PC-3 (cell line): ENCODE data around the gene IL34. TPM values are rescaled to one million over a fixed set of nuclear protein-coding genes. Genes with fewer than 3 reads are reported as not detected.

Source experiments
- ATAC-seq: fragments of 200-7000 bp; cut with Tn5 transposase; 2 replicates; pipeline ENCODE4 v1.9.1; 2020; ENCODE audit warnings: mild to moderate bottlenecking, moderate library complexity
- BruUV-seq: library from RNA; stranded (reverse); fragments of 400-500 nt; replicated peaks from 2 replicates; lab custom pipeline; 2021; lab: Mats Ljungman, UMichigan
- CTCF ChIA-PET: fragments of 300-600 bp; sonication (Branson Sonifier 250); formaldehyde crosslinking; loops from one replicate; lab custom pipeline; 2022; ENCODE audit warnings: antibody characterized with exemption; lab: Charles Lee
- POLR2A ChIA-PET: fragments of 300-600 bp; sonication (Branson Sonifier 250); formaldehyde crosslinking; loops from one replicate; lab custom pipeline; 2022; ENCODE audit warnings: antibody characterized with exemption; ENCODE audit not compliant: unreplicated experiment; lab: Charles Lee
- DNase-seq: peaks from one replicate; pipeline ENCODE4 v3.0.0-alpha.2; 2015
- H2AFZ ChIP-seq: fragments of 300-600 bp; sonication (generic); 2 replicates; pipeline ENCODE4 v1.6.0; 2016; ENCODE audit warnings: antibody characterized with exemption, low read length
- H3F3A ChIP-seq: fragments of 300-600 bp; sonication (generic); one replicate; pipeline ENCODE4 v1.6.0; 2017; ENCODE audit warnings: antibody characterized with exemption, low read length, control low read depth, mild to moderate bottlenecking; ENCODE audit not compliant: unreplicated experiment
- H3K27ac ChIP-seq: fragments of 300-600 bp; sonication (generic); 2 replicates; pipeline ENCODE4 v1.5.1; 2016; ENCODE audit warnings: mild to moderate bottlenecking, low read length
- H3K27me3 ChIP-seq: fragments of 300-600 bp; sonication (generic); 2 replicates; pipeline ENCODE4 v1.6.1; 2016; ENCODE audit warnings: low read length, mixed read lengths
- H3K36me3 ChIP-seq: fragments of 300-600 bp; sonication (generic); 2 replicates; pipeline ENCODE4 v1.6.1; 2016; ENCODE audit warnings: low read depth, mixed run types, low read length, mixed read lengths
- H3K4me1 ChIP-seq: fragments of 300-600 bp; sonication (generic); 2 replicates; pipeline ENCODE4 v1.5.1; 2016; ENCODE audit warnings: low read length; ENCODE audit not compliant: insufficient read depth
- H3K4me2 ChIP-seq: fragments of 300-600 bp; sonication (generic); 2 replicates; pipeline ENCODE4 v1.6.0; 2016; ENCODE audit warnings: low read length
- H3K4me3 ChIP-seq: fragments of 300-600 bp; sonication (generic); 2 replicates; pipeline ENCODE4 v1.5.1; 2016; ENCODE audit warnings: mild to moderate bottlenecking, low read length, mixed read lengths
- H3K79me2 ChIP-seq: fragments of 300-600 bp; sonication (generic); 2 replicates; pipeline ENCODE4 v1.6.1; 2017; ENCODE audit warnings: low read length, mixed read lengths
- H3K9ac ChIP-seq: fragments of 300-600 bp; sonication (generic); 2 replicates; pipeline ENCODE4 v1.6.0; 2016; ENCODE audit warnings: mild to moderate bottlenecking, low read length
- H3K9me2 ChIP-seq: fragments of 300-600 bp; sonication (generic); replicated peaks from 2 replicates; pipeline ENCODE4 v1.6.1; 2016; ENCODE audit warnings: mixed run types, low read length, mixed read lengths
- H3K9me3 ChIP-seq: fragments of 300-600 bp; sonication (generic); 2 replicates; pipeline ENCODE4 v1.6.1; 2016; ENCODE audit warnings: low read length, mixed read lengths
- H4K20me1 ChIP-seq: fragments of 300-600 bp; sonication (generic); 2 replicates; pipeline ENCODE4 v1.6.1; 2016; ENCODE audit warnings: low read length, mixed read lengths
- CTCF ChIP-seq: fragments of 300-600 bp; sonication (generic); conservative IDR thresholded peaks from 2 replicates; pipeline ENCODE4 v1.5.1; 2017; ENCODE audit warnings: antibody characterized with exemption, low read depth, mild to moderate bottlenecking, low read length
- EZH2 ChIP-seq: fragments of 300-600 bp; sonication (generic); IDR thresholded peaks from one replicate; pipeline ENCODE4 v1.6.1; 2017; ENCODE audit warnings: antibody characterized with exemption, mild to moderate bottlenecking, low read length; ENCODE audit not compliant: unreplicated experiment
- EZH2phosphoT487 ChIP-seq: fragments of 300-600 bp; sonication (generic); IDR thresholded peaks from 2 replicates; pipeline ENCODE4 v1.6.1; 2018; ENCODE audit warnings: mild to moderate bottlenecking, antibody characterized with exemption, low read length, borderline replicate concordance
- intact Hi-C: fragments of 100-400 bp; cut with micrococcal nuclease; formaldehyde crosslinking; loops from 2 replicates; pipeline ENCODE4 v1.9.0; 2023
- total RNA-seq: library from RNA; depleted of rRNA; stranded (reverse); fragments of >200 nt; gene quantifications from 2 replicates; pipeline ENCODE4 v1.2.3, GENCODE V29; 2014

Gene IL34
- total RNA-seq, 1 experiment from 2014 or later: not detected

- Histone ChIP-seq H3K4me3 (no peak overlapping the region), H3K79me2 (no peaks in the 10 kb centered on the region), H3K4me2 (no peak overlapping the region), H3K9ac (no peak overlapping the region), H3K9me2 (no peaks in the 10 kb centered on the region), H3K27me3 (no peaks in the 10 kb centered on the region), H4K20me1 (no peaks in the 10 kb centered on the region), H3K4me1 (no peaks in the 10 kb centered on the region), H3F3A (no peaks in the 10 kb centered on the region), H2AFZ (no peak overlapping the region), H3K36me3 (0 out of 2 replicates have a peak, but pooled peaks cover 2% of the 10 kb centered on the region), H3K9me3 (no peaks in the 10 kb centered on the region), H3K27ac (no peak overlapping the region)
- TF ChIP-seq CTCF (no peak), EZH2 (no peak), EZH2phosphoT487 (no peak)
- ChIA-PET CTCF (no interaction called here), POLR2A (no interaction called here)
- DNase-seq: no peak
- intact Hi-C loops: no loop called here
- ATAC-seq: no peak
- BruUV-seq: no TSS peak
These were observed 15.2 kb downstream of the IL34 start for GRCh38 chr16:70661534-70661917.

GRCh38 chr16:70661918-70662641 is 15.7 kb downstream of the IL34 start:
- Histone ChIP-seq H3K9ac (no peak overlapping the region), H3K36me3 (0 out of 2 replicates have a peak, but pooled peaks cover 3% of the 10 kb centered on the region), H3K9me2 (no peaks in the 10 kb centered on the region), H4K20me1 (no peaks in the 10 kb centered on the region), H2AFZ (no peak overlapping the region), H3K4me1 (no peaks in the 10 kb centered on the region), H3K4me2 (no peak overlapping the region), H3K79me2 (no peaks in the 10 kb centered on the region), H3K4me3 (no peak overlapping the region), H3F3A (no peaks in the 10 kb centered on the region), H3K27me3 (no peaks in the 10 kb centered on the region), H3K27ac (no peak overlapping the region), H3K9me3 (no peaks in the 10 kb centered on the region)
- TF ChIP-seq CTCF (no peak), EZH2 (no peak), EZH2phosphoT487 (no peak)
- ATAC-seq: peak; percentile 37; the same call in 1 of the 2 replicates
- DNase-seq: no peak
- BruUV-seq: TSS peak; percentile 57
- ChIA-PET POLR2A (interaction anchor here (0.6 kb wide), 1 partner anchor 373 kb away, joined by 3 read pairs; the partner anchor contains the start of gene AARS1), CTCF (no interaction called here)
- intact Hi-C loops: no loop called here

- ChIA-PET CTCF (no interaction called here), POLR2A (no interaction called here)
- ATAC-seq (no peak), DNase-seq (no peak)
- 0 out of 2 replicates have a peak, but pooled peaks cover 3% of the 10 kb centered on the region for H3K36me3 ChIP-seq
- H3K9me2 ChIP-seq: no peaks in the 10 kb centered on the region
- BruUV-seq: no TSS peak
- no peak overlapping the region for H2AFZ ChIP-seq
- H3K9ac ChIP-seq: no peak overlapping the region
- H3K79me2 ChIP-seq: no peaks in the 10 kb centered on the region
- no peaks in the 10 kb centered on the region for H3K9me3 ChIP-seq
- H4K20me1 ChIP-seq: no peaks in the 10 kb centered on the region
- H3K27ac ChIP-seq: no peak overlapping the region
- H3F3A ChIP-seq: no peaks in the 10 kb centered on the region
- H3K4me1 ChIP-seq: no peaks in the 10 kb centered on the region
- no peak overlapping the region for H3K4me3 ChIP-seq
- no peak for TF ChIP-seq EZH2
- TF ChIP-seq CTCF: no peak
- TF ChIP-seq EZH2phosphoT487: no peak
- no peak overlapping the region for H3K4me2 ChIP-seq
- intact Hi-C loops: no loop called here
- no peaks in the 10 kb centered on the region for H3K27me3 ChIP-seq
These were observed 16.7 kb downstream of the IL34 start for GRCh38 chr16:70662991-70663523.
